ACC112 (cell line): ENCODE measurements around the gene SH3BGR.

Experiments used
- H2AFZ ChIP-seq: fragments of 200-600 bp; sonication (generic); one replicate; pipeline ENCODE4 v1.6.0; 2017; ENCODE audit warnings: antibody characterized with exemption, low read length; ENCODE audit not compliant: unreplicated experiment
- H3K27ac ChIP-seq: fragments of 200-600 bp; sonication (generic); 2 replicates; pipeline ENCODE4 v1.5.1; 2014; ENCODE audit warnings: low read depth, mild to moderate bottlenecking, antibody characterized with exemption, low read length, moderate library complexity
- H3K27me3 ChIP-seq: fragments of 200-600 bp; sonication (generic); 2 replicates; pipeline ENCODE4 v1.6.1; 2014; ENCODE audit warnings: mild to moderate bottlenecking, antibody characterized with exemption, low read length, moderate library complexity, mixed read lengths; ENCODE audit not compliant: insufficient read depth
- H3K36me3 ChIP-seq: fragments of 200-600 bp; sonication (generic); 2 replicates; pipeline ENCODE4 v1.6.1; 2016; ENCODE audit warnings: mild to moderate bottlenecking, antibody characterized with exemption, low read length, moderate library complexity, mixed read lengths; ENCODE audit not compliant: insufficient read depth
- H3K4me1 ChIP-seq: fragments of 200-600 bp; sonication (generic); one replicate; pipeline ENCODE4 v1.6.1; 2016; ENCODE audit warnings: low read length, mixed read lengths; ENCODE audit not compliant: insufficient read depth, unreplicated experiment, control insufficient read depth
- H3K4me3 ChIP-seq: fragments of 200-600 bp; sonication (generic); 2 replicates; pipeline ENCODE4 v1.5.1; 2014; ENCODE audit warnings: mild to moderate bottlenecking, low read depth, low read length
- H3K79me2 ChIP-seq: fragments of 200-600 bp; sonication (generic); one replicate; pipeline ENCODE4 v1.6.0; 2016; ENCODE audit warnings: low read length; ENCODE audit not compliant: control insufficient read depth, unreplicated experiment, insufficient read depth

SH3BGR gene

DNA sequence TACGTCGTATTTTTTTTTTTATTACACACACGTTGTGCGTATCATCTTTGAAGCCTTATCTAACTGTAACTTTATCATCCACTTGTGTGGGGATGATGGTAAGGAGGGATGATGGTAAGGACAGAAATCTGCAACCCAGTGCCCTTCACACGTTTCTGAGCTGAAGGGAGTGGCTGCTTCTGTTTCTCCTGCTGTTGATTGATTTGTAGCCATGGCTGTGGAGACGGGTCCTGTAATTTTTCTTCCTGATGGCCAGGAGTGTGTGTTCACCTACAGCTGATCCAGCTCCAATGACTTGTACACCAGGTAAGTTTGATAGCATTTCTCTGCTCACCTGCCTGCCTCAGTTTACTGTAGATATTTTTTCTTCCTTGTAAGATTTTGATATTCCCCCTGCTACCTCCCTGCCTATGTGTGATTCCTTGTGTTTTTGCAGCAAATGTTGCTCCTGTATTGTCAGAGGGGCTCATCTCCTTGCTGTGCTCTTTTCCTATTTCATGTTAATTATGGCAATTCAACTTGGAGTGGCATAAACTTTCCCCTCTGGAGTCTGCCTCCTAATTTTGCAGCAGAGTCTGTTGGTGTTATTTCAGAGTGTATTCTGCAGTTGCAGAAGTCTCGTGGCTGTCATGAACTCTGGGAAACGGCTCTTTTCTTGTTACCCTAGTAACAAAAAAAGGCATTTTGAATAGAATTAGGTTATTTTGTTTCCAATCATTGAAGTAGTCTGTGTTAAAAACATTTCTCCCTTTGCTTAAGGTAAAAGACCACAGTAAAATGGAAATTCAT, 64.1 kb downstream of the SH3BGR start:
- Histone ChIP-seq H3K36me3 (no peaks in the 10 kb centered on the region), H2AFZ (no peak overlapping the region), H3K79me2 (no peaks in the 10 kb centered on the region), H3K4me1 (no peaks in the 10 kb centered on the region), H3K27me3 (peaks cover 3% of the 10 kb centered on the region; the same call in 1 of the 2 replicates), H3K27ac (no peak overlapping the region), H3K4me3 (no peak overlapping the region)

DNA sequence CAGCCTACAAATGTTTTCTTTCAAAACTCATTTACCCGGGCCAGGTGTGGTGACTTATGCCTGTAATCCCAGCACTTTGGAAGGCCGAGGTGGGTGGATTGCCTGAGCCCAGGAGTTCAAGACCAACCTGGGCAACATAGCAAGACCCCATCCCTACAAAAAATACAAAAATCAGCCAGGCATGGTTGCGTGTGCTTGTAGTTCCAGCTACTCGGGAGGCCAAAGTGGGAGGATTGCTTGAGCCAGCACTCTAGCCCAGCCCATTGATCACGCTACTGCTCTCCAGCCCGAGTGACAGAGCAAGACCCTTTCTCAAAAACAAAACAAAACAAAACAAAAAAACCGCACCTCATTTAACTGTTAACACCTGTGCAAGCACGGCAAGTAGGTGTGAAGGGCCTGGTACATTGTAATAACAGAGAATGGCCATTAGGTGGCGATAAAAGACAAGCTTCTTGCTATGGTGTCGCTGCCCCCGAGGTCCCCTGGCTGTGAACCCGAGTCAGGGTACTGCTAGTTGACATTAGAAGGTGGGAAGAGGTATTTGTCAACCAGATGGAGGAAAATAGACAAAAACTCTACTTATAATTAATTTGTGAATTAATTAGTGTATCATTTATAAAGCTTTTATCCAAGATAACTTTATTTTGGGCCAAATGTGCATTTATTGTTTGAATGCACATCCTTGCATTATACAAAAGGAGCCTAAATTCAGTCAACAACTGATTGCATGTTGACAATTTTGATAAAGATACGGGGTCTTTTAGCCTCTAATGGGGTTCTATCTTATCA, 66.5 kb downstream of the SH3BGR start:
- Histone ChIP-seq H3K4me1 (no peaks in the 10 kb centered on the region), H3K27me3 (peaks cover 10% of the 10 kb centered on the region; the same call in 1 of the 2 replicates), H3K27ac (no peak overlapping the region), H3K36me3 (no peaks in the 10 kb centered on the region), H2AFZ (no peak overlapping the region), H3K79me2 (no peaks in the 10 kb centered on the region), H3K4me3 (no peak overlapping the region)

DNA sequence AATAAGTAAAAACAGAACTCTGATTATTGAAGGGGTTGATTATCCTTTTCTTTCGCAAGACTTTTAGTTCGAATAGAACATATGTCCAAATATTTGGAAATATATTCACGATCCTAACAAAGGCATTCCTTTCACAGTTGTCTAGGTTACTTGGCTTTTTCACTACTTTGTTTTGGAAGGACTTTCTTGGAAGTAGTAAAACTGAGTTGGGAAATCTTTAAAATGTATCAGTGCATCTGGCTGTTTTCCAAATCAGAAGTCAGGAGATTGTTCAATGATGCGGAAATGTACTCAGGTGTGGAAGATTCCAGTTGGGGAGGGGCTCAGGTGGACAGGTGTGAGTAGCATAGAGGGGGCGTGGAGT, 67.1 kb downstream of the SH3BGR start:
- H3K4me3 ChIP-seq: no peak overlapping the region
- no peaks in the 10 kb centered on the region for H3K4me1 ChIP-seq
- H3K79me2 ChIP-seq: no peaks in the 10 kb centered on the region
- H3K36me3 ChIP-seq: no peaks in the 10 kb centered on the region
- H3K27ac ChIP-seq: no peak overlapping the region
- peaks cover 11% of the 10 kb centered on the region; the same call in 1 of the 2 replicates for H3K27me3 ChIP-seq
- no peak overlapping the region for H2AFZ ChIP-seq

DNA sequence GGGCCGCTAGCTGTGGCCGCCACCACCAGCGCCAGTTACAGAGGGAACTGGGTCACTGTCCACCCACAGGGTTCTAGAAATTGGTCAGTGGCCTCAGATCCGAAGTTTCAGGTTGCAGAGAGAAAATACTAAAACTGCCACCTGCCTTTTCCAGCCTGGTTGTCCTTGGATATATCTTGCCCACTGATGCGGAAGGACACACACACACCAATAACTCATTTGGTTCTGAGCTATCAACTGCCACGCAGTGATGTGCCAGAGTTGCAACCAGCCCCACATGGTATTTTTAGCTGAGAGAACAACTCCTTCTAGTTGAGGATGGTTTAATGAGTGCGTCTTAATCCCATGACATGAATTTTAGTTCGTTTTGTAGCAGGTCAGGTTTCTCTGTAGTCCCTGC, 68.1 kb downstream of the SH3BGR start:
- Histone ChIP-seq H2AFZ (no peak overlapping the region), H3K27me3 (peaks cover 11% of the 10 kb centered on the region; the same call in 1 of the 2 replicates), H3K79me2 (no peaks in the 10 kb centered on the region), H3K36me3 (no peaks in the 10 kb centered on the region), H3K4me3 (no peak overlapping the region), H3K27ac (no peak overlapping the region), H3K4me1 (no peaks in the 10 kb centered on the region)

DNA sequence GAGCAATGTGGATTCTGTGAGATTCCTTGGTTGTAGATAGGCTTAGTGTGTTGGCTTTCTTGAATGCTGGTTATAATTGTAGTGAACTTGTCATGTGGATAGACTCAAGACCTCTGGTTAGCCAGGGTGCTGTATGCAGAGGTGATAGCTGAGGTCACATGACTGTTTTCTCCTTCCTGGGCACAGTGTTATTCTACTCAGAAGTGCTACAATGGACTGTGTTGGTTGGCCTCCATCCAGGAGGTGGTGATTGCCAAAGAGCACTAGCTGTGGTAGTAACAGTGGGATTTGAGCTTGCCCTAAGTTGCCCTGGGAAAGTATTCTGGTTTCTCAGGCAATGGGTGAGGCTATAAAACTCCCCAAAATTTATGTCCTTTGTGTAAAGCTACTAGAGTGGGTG, 71.6 kb downstream of the SH3BGR start:
- no peaks in the 10 kb centered on the region for H3K4me1 ChIP-seq
- no peaks in the 10 kb centered on the region for H3K36me3 ChIP-seq
- no peak overlapping the region for H3K27ac ChIP-seq
- no peak overlapping the region for H3K4me3 ChIP-seq
- H2AFZ ChIP-seq: no peak overlapping the region
- H3K27me3 ChIP-seq: peaks cover 13% of the 10 kb centered on the region; the same call in 1 of the 2 replicates
- no peaks in the 10 kb centered on the region for H3K79me2 ChIP-seq

DNA sequence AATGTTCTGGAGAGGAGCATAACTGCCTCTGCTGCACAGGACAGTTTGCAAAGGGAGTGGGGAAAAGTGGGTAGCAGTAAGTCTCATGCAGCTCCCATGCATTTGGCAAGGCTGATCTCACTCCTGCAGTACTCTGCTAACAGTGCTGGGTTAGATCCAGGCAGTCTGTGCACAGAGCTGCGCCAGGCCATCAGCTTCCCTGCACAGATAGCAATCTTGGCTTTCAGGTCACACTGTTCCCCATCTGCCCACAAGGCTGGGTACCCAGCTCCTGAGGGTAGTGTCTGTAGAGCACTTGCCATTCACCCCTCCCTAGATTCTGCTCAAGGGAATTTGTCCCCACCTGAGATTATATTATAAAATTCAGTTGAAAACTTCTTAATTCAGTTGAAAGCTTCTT, 72.1 kb downstream of the SH3BGR start:
- Histone ChIP-seq H3K4me1 (no peaks in the 10 kb centered on the region), H3K27ac (no peak overlapping the region), H3K79me2 (no peaks in the 10 kb centered on the region), H3K27me3 (peaks cover 12% of the 10 kb centered on the region; the same call in 1 of the 2 replicates), H2AFZ (no peak overlapping the region), H3K36me3 (no peaks in the 10 kb centered on the region), H3K4me3 (no peak overlapping the region)

DNA sequence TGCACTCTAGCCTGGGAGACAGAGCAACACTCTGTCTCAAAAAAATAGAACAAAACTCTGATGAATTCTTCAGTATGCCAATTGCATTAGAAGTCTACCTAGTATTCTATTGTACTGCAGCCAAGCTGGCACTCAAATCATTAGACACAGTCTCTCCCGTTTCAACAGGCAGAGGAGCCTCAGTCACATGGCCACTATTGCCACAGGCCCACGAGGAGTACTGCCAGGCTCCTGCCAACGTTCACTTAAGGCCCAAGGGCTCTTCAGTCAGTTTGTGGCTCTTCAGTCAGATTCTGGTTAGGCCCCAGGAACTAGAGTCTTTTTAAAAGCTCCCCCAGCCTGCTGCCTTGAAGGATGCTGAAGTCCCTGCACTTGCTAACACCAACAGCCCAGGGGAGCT, 73.4 kb downstream of the SH3BGR start:
- H3K79me2 ChIP-seq: no peaks in the 10 kb centered on the region
- H3K27me3 ChIP-seq: peaks cover 10% of the 10 kb centered on the region; the same call in 1 of the 2 replicates
- no peaks in the 10 kb centered on the region for H3K4me1 ChIP-seq
- H3K27ac ChIP-seq: no peak overlapping the region
- no peak overlapping the region for H2AFZ ChIP-seq
- no peaks in the 10 kb centered on the region for H3K36me3 ChIP-seq
- no peak overlapping the region for H3K4me3 ChIP-seq

DNA sequence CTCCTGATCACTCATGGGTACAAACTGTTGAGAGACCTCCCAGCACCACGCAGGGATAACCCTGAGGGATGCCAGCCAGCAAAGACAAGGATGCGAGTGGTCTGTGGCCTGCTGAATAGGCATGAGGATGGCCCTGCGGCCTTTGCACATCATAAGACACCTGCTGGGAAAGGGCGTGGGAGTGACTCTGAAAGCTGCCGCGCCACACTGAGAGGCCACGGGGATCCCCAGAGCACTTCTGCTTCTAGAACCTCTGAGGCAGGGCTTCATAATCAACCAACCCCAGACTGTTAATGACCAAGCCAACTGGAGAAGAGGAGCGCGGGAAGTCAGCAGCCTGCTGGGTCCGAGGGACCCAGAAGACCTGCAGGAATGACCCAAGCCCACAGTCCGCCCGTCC, 73.8 kb downstream of the SH3BGR start:
- Histone ChIP-seq H3K27ac (no peak overlapping the region), H3K27me3 (peaks cover 10% of the 10 kb centered on the region; the same call in 1 of the 2 replicates), H2AFZ (no peak overlapping the region)

DNA sequence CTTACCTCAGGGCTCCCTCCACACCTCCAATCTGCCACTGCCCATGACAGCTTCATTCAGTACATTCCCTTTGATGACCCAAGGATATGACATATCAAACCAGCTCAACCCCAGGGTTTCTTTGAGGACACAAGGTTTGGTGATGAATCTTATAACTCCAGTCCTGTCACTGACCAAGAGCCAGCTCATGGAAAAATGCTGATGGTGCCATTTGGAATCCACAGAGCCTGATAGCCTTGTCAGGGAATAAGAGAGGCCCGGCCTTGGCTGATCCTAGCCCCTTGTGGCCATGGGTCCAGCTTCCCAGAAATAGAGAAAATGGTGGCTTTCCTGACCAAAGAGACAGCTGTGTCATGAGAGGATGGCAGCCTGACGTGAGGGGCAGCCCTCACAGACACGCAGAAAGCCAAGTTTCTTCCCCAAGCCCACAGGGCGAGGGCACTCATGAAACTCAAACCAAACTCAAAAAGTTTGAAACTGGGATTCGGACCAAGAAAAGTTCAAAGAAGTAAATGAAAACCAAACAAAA, 75.4 kb downstream of the SH3BGR start:
- H3K4me1 ChIP-seq: no peaks in the 10 kb centered on the region
- no peaks in the 10 kb centered on the region for H3K36me3 ChIP-seq
- H3K27me3 ChIP-seq: peaks cover 6% of the 10 kb centered on the region; the same call in 1 of the 2 replicates
- no peaks in the 10 kb centered on the region for H3K79me2 ChIP-seq
- no peak overlapping the region for H2AFZ ChIP-seq
- H3K27ac ChIP-seq: no peak overlapping the region
- no peak overlapping the region for H3K4me3 ChIP-seq

More for the DNA sequence above, 73.8 kb downstream of the SH3BGR start:
- no peaks in the 10 kb centered on the region for H3K79me2 ChIP-seq
- H3K36me3 ChIP-seq: no peaks in the 10 kb centered on the region
- H3K4me1 ChIP-seq: no peaks in the 10 kb centered on the region
- no peak overlapping the region for H3K4me3 ChIP-seq

DNA sequence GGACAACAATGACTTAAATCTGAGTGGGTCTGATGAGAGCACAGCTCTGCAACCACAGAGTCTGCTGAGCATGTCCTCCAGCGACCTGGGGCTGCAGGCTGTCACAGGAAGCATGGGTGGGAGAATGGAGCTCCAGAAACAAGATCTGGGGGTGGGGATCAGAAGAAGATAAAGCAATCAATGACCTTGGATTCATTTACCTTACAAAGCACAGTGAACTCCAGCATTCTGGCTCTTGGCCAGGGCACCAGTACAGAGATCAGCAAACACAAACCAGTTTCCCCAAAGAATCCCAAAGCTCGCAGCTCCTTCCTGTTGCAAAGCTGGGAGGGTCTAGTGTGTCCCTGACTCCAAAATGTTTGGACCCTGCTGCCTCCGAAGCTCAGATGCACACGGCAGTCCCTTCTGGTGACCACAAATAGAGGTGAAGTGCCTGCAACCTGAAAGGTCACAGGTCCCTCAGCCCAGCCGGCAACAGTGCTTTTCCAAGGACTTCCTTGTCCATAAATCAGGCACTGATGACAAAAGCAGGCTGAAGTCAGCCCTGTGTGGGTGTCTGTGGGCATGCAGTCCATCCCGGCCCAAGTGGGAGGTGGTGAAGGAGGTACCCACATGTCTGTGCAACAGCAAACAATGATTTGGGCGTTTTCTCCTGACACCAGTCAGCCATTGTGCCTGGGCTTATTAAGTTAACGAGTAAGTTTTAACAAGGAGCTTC, 76.1 kb downstream of the SH3BGR start:
- Histone ChIP-seq H2AFZ (no peak overlapping the region), H3K4me1 (no peaks in the 10 kb centered on the region), H3K36me3 (no peaks in the 10 kb centered on the region), H3K4me3 (no peak overlapping the region), H3K27me3 (peaks cover 6% of the 10 kb centered on the region; the same call in 1 of the 2 replicates), H3K27ac (no peak overlapping the region), H3K79me2 (no peaks in the 10 kb centered on the region)
